ENCODE data around the gene PCBP1.
"Not testable (repeated sequence)": the region's sequence is repeated elsewhere in the genome, so short reads cannot be mapped to it uniquely, and the experiment has no call there.

Gene PCBP1

DNA sequence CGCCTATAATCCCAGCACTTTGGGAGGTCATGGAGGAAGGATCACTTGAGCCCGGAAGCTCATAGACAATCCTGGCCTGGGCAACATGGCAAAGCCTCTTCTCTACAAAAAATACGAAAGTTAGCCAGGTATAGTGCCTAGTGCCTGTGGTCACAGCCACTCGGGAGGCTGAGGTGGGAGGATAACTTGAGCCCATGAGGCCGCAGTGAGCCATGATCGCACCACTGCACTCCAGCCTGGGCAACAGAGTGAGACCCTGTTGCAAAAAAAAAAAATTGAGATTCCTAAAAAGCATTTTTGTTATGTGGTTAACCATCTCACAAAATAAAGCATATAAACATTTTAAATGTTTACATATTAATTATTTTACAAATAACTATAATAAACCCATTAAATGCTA, 13.9 kb downstream of the PCBP1 start:
- DNase-seq = no peak

- DNase-seq = not testable (repeated sequence)
Observed at GRCh38 chr2:70101686-70102085, 14.4 kb downstream of the PCBP1 start.

DNA sequence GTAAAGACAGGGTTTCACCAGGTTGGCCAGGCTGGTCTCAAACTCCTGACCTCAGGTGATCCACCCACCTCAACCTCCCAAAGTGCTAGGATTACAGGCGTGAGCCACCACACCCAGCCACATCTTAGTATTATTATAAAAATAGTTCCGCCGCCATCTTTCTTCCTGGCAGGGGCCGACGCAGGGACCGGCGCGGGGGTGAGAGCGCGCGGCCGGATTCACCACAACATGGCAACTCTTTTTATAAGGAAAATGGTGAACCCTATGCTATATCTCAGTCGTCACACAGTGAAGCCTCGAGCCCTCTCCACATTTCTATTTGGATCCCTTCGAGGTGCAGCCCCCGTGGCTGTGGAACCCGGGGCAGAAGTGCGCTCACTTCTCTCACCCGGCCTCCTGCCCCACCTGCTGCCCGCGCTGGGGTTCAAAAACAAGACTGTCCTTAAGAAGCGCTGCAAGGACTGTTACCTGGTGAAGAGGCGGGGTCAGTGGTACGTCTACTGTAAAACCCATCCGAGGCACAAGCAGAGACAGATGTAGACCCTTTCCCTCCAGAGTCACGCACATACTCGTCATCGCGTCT, 15.1 kb downstream of the PCBP1 start:
- DNase-seq = not testable (repeated sequence)

DNA sequence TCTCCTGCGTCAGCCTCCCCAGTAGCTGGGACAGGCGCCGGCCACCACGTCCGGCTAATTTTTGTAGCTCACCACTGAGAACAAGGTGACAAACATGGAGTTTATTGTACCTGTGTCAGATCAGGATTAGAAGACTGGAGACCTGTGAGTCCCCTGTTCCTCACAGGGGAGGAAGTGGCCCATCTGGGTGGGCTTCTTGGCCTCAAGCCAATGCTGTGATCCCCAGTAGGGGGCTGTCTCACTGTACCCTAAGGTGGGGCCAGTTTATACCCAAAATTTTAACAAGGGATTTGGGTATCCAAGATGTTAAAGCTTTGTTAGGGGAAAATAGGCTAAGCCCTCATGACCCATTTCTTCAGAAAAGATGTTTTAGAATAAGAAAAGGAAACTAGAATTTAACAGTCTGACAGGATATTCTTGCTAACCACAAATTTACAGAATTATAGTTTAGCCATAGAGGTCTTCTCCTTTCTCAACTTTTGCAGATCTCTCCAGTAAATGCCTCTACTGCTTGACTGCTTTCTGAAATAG, 16.3 kb downstream of the PCBP1 start:
- no peak for DNase-seq

DNA sequence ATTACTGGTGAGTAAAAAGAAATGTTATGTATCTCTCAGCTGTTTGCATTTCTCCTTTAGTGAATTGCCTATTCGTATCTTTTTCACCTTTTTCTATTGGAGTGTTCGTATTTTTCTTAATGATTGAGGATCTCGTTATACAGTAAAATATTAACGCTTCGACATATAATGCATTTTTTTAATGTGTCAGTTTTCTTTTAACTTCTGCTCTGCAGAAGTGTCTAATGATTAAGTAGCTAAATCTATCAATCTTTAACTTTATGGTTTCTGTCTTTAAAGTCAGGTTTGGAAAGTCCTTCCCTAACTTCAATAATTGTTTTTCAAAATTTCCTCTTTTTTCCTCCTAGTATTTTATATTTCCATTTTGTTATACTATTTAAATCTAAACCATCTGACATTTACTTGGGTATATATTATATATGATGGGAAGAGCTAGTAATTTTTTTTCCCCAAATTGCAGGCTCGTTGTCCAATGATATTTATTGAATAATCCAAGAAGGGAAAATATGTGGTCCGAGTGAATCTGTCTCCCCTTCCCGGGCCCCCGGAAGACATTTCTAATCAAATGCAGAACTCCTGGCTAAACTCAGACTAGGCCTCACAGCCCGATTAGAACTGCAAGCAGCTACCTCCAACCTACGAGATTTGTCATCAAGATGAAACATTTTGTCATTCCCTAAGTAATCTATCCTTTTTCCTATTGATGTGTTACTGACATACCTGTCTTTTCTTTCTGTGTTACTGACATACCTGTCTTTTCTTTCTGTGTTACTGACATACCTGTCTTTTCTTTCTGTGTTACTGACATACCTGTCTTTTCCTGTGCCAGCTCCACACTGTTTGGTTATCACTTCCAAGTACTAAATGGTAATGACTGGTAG, 17.2 kb downstream of the PCBP1 start:
- no peak for DNase-seq

- DNase-seq = not testable (repeated sequence)
Observed at GRCh38 chr2:70106138-70106537, 18.9 kb downstream of the PCBP1 start.

- DNase-seq = not testable (repeated sequence)
Observed at GRCh38 chr2:70110397-70110796, 23.1 kb downstream of the PCBP1 start.

DNA sequence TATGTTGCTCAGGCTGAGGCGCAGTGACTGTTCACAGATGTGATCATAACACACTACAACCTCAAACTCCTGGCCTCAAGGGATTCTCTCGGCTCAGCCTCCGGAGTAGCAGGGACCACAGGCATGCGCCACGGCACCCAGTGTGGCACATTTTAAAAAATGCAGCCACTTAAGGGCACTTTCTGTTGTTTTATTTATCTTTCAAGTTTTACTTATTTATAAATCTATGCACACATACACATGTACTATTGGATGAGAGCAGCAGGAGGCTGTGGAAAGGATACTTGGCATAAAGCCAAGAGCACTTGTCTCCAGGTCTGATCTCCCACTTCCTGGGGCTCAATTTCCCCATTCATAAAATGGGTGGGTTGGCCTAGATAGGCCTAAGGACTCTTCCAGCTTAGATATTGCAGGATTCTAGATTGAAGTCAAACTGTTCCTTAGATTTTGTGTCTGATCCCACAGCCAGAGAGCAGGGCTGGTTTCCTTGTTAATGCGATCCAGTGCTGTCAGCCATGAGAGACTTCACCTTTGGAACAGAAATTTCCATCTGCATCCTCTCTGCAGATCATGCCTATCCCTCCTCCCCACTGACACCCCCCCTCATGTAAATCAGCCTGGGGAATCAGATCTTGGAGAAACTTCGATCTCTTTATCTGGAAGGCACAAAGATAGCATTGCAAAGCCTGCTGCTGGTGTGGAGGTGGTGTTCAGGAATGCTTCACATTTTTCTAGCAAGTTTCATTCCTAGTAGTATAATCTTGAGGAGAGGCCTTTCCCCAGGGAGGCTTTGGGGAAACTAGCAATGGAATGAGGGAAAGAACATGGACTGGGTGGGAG, 24.7 kb downstream of the PCBP1 start:
- DNase-seq = no peak

DNA sequence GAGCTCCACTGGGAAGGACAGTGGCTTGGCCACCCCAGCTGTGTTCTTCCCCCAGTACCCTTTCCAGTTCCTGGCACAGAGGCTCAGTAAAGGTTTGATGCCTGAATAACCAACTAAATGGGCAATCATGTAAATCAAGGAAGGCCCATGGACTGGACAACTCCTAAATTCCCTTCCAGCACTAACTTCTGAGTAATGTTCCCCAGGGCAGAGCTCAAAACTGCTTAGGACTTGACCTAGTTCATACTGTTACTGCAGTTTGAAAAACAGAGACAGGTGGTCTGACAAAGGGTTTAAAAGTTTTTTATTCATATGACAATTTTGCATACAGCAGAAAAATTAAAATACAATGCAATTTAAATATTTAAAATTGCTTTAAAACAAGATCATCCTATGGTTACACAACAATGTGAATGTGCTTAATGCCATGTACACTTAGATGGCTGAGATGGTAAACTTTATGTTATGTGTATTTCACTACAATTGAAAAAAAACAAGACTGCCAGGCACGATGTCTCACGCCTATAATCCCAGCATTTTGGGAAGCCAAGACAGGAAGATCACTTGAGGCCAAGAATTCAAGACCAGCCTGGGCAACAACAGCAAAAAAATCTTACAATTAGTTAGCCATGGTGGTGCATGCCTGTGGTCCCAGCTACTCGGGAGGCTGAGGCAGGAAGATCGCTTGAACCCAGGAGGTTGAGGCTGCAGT, 26.2 kb downstream of the PCBP1 start:
- no peak for DNase-seq

DNA sequence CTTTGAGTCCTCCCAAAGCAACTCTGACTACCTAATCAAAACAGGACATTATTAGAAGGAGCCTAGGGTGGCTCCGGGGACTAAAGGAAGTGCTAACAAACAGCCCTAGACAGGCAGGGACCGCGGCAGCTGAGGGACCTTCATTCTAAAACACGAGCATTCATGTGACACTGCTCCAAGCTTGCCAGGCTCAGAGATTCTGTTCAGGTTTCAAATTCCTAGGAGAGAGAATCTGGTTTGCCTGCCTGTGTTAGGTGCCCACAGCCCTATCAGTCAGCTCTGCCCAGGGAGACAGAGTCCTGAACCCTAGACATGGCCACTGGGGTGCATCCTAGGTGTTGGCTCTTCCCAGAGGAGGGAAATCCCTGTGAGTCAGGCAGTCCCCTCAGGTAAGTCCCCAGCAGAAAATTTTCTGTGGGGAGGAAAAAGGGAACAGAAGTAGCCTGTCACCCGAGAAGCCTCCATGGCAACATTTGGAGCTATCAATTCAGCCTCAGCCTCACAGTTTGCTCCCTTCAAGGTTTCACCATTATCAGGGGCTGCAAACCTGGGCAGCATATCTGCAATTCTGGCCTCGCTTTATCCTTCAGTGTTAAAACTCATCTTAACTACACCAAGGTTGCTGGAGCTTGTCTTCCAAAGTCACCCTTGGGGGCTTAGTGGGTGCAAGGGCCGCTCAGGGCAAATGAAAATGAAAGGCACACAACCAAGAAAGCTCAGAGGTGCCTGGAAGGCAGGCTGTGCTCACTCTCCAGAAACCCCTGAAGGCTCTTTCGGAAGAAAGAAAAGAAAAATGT, 28.6 kb downstream of the PCBP1 start:
- no peak for DNase-seq

- no peak for DNase-seq
Observed at GRCh38 chr2:70116936-70117552, 29.8 kb downstream of the PCBP1 start.

GRCh38 chr2:70118798-70119454, 31.6 kb downstream of the PCBP1 start:
- peak; percentile 22 for DNase-seq

- DNase-seq = no peak
Observed at GRCh38 chr2:70121627-70122372, 34.5 kb downstream of the PCBP1 start.

DNA sequence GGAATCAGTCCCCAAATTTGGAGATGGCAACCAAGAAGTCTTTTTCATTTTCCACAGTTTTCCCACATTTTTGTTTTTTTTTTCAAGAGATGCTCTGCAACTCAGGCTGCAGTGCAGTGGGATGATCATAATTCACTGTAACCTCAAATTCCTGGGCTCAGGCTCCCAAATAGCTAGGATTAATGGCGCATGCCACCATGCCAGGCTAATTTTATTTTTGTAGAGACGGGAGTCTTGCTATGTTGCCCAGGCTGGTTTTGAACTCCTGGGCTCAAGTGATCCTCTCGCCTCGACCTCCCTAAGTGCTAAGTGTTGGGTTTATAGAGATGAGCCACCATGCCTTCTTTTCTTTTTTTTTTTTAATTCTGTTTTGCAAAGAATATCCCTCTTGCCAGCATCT, 35.2 kb downstream of the PCBP1 start:
- no peak for DNase-seq

- no peak for DNase-seq
Observed at GRCh38 chr2:70123051-70123828, 36.0 kb downstream of the PCBP1 start.

GRCh38 chr2:70123829-70124116, 36.5 kb downstream of the PCBP1 start:
- DNase-seq = no peak

DNA sequence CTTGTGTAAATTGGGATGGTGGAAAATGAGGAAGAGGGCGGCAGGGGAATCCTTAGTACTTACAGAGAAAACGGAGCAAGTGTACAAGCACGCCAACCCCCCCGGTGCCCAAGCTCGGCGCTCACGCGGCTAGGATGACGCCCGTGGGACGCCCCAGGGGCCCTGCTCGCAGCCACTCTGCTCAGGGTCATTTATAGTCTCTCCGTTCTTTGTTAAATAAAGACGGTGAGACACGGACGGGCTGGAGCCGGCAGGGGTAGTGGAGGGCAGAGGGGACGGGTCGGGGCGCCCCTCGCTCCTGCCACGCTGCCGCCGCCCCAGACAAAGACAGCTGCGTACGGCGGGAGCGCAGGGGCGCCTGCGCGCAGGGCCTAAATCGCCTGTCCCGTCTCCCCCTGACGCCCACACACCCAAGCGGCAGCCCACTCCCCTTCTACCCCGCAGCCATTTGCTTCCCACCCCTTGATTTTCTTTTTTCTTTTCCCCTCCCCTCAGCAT, 37.8 kb downstream of the PCBP1 start:
- no peak for DNase-seq

DNA sequence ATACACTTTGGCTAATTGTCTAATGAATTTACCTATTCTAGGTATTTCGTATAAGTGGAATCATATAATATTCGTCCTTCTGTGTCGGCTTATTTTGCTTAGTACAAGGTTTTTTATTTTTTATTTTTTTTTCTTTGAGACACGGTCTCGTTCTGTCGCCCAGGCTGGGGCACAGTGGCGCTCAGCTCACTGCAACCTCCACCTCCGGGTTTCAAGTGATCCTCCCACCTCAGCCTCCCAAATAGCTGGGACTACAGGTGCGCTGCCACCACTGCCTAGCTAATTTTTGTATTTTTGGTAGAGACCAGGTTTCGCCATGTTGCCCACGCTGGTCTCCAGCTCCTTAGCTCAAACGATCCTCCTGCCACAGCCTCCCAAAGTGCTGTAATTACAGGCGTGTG, 38.2 kb downstream of the PCBP1 start:
- DNase-seq = no peak

DNA sequence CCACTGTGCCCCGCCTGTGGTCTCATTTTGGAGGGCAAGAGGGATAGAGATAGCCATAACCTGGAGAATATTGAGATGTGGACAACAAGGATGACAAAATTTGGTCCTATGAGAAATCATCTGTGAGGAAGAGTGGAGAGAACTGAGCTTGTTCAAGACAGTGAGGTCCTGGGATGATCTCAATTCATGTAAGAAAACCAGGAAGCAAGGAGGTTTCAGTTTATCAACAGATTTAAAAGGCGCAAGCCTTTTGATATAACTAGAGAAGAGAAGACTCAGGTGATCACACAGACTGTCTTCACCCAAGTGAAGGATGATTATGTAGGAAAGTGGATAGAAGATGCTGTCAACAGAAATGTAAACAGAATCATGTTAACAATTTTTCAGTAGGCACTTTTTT, 39.1 kb downstream of the PCBP1 start:
- DNase-seq = no peak

All from NCI-H774 (cell line).